HepG2 (cell line): ENCODE data around the gene CEBPB. TPM values are rescaled to one million over a fixed set of nuclear protein-coding genes. Genes with fewer than 3 reads are reported as not detected.
A peak's percentile ranks its signal among the peaks of the same experiment; 100 is the strongest.

Experiments
- AGO1 ChIP-seq: fragments of 200-400 bp; formaldehyde crosslinking; IDR thresholded peaks from 2 replicates; pipeline ENCODE4 v1.6.1; 2017; ENCODE audit warnings: mild to moderate bottlenecking, low read depth, low read length, moderate library complexity; ENCODE audit not compliant: poor library complexity, severe bottlenecking
- ARNTL ChIP-seq: sonication (generic); formaldehyde crosslinking; IDR thresholded peaks from 2 replicates; pipeline ENCODE4 v1.4.0; 2020; ENCODE audit warnings: mild to moderate bottlenecking, missing genetic modification reagents
- CC2D1A ChIP-seq: sonication (generic); formaldehyde crosslinking; IDR thresholded peaks from 2 replicates; pipeline ENCODE4 v1.8.1; 2023; ENCODE audit warnings: mild to moderate bottlenecking, missing genetic modification reagents
- PAX8 ChIP-seq: sonication (generic); formaldehyde crosslinking; IDR thresholded peaks from 2 replicates; pipeline ENCODE4 v1.8.0; 2022; ENCODE audit warnings: mild to moderate bottlenecking, missing genetic modification reagents, borderline replicate concordance
- POLR2AphosphoS5 ChIP-seq: IDR thresholded peaks from 2 replicates; pipeline ENCODE4 v1.6.1; 2012; ENCODE audit warnings: low read depth, low read length
- SSRP1 ChIP-seq: IDR thresholded peaks from 2 replicates; pipeline ENCODE4 v1.6.1; 2016; ENCODE audit warnings: control low read depth
- THAP11 ChIP-seq: IDR thresholded peaks from 2 replicates; pipeline ENCODE4 v1.6.1; 2016; ENCODE audit warnings: missing biosample characterization, missing genetic modification reagents
- THYN1 ChIP-seq: sonication (generic); formaldehyde crosslinking; IDR thresholded peaks from 2 replicates; pipeline ENCODE4 v1.8.1; 2023; ENCODE audit warnings: low read depth, mild to moderate bottlenecking, moderate library complexity, missing genetic modification reagents, borderline replicate concordance
- ZNF326 ChIP-seq: sonication (generic); formaldehyde crosslinking; IDR thresholded peaks from 2 replicates; pipeline ENCODE4 v1.4.0; 2020; ENCODE audit warnings: missing genetic modification reagents, borderline replicate concordance
- ZNF343 ChIP-seq: sonication (generic); formaldehyde crosslinking; IDR thresholded peaks from 2 replicates; pipeline ENCODE4 v1.4.0; 2020; ENCODE audit warnings: mild to moderate bottlenecking, missing genetic modification reagents
- ZNF768 ChIP-seq: sonication (generic); formaldehyde crosslinking; IDR thresholded peaks from 2 replicates; pipeline ENCODE4 v1.4.0; 2020; ENCODE audit warnings: missing genetic modification reagents
- polyA plus RNA-seq, 8 experiments: library from polyadenylated mRNA; depleted of rRNA in 3 of 8; stranded (reverse) in 7 of 8; unstranded in 1 of 8; fragments of >200 nt; fragmentation: Illumina TruSeq in 4 of 8; extraction: Trizol in 4 of 8; gene quantifications; 2 replicates each; pipeline versions ENCODE4 v1.2.1 to v1.2.3, GENCODE V29; 2011 to 2016; ENCODE audit warnings: low read depth in 4 of 8, missing spikeins in 1 of 8, mixed read lengths in 1 of 8; ENCODE audit not compliant: insufficient read depth in 1 of 8
- total RNA-seq, 5 experiments: library from RNA; depleted of rRNA; stranded (reverse); fragments of >200 nt; fragmentation: Illumina TruSeq; extraction: Trizol; gene quantifications; 2 replicates each; pipeline ENCODE4 v1.2.3, GENCODE V29; 2016; ENCODE audit warnings: low read depth in 1 of 5
- TF ChIP-seq, protein P1 (sequence below): sonication (generic); formaldehyde crosslinking; IDR thresholded peaks from 2 replicates; pipeline ENCODE4 v1.4.0; 2020; ENCODE audit warnings: mild to moderate bottlenecking, missing genetic modification reagents, borderline replicate concordance
- TF ChIP-seq, protein P2 (sequence below): sonication (generic); formaldehyde crosslinking; IDR thresholded peaks from 2 replicates; pipeline ENCODE4 v1.5.1; 2020; ENCODE audit warnings: missing genetic modification reagents, mild to moderate bottlenecking, borderline replicate concordance
- TF ChIP-seq, protein P3 (sequence below): sonication (generic); formaldehyde crosslinking; IDR thresholded peaks from 2 replicates; pipeline ENCODE4 v1.4.0; 2020; ENCODE audit warnings: mild to moderate bottlenecking, missing genetic modification reagents
- TF ChIP-seq, protein P4 (sequence below): IDR thresholded peaks from 2 replicates; pipeline ENCODE4 v1.6.1; 2016
- TF ChIP-seq, protein P5 (sequence below): sonication (generic); formaldehyde crosslinking; IDR thresholded peaks from 2 replicates; pipeline ENCODE4 v1.9.0; 2021; ENCODE audit warnings: mild to moderate bottlenecking, missing genetic modification reagents

The CEBPB gene
- total and polyA plus RNA-seq, 2 of the 13 experiments (the other 11 are each of a cell fraction or from before 2014, with no cell fraction given) = 18.5 to 28.2 TPM

DNA sequence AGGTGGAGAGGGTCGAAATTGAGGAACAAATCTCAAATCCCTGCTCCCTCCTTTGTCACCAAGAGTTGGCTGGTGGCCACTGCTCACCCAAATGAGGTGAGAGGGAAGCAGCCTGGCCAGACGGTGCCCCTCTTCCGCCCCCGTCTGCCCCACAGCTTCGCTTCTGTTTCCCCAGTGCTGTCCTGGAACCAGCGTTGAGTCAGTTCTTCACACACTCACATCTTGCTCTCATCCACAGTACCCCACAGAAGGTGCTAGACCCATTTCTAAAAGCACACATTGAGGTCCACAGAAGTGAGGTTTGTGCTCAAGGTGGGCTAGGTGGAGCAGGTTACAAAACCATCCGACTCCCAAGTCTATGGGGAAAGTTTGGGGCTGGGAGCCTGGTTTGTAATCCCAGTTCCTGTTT lies 3.8 kb downstream of the CEBPB start (continued):
- TF ChIP-seq, protein P1, sequence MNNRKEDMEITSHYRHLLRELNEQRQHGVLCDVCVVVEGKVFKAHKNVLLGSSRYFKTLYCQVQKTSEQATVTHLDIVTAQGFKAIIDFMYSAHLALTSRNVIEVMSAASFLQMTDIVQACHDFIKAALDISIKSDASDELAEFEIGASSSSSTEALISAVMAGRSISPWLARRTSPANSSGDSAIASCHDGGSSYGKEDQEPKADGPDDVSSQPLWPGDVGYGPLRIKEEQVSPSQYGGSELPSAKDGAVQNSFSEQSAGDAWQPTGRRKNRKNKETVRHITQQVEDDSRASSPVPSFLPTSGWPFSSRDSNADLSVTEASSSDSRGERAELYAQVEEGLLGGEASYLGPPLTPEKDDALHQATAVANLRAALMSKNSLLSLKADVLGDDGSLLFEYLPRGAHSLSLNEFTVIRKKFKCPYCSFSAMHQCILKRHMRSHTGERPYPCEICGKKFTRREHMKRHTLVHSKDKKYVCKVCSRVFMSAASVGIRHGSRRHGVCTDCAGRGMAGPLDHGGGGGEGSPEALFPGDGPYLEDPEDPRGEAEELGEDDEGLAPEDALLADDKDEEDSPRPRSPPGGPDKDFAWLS (CRISPR knock-in tag) = 0 out of 2 replicates have a peak, but pooled peaks have one; percentile 10
- 0 out of 2 replicates have a peak, but pooled peaks have one; percentile 8 for TF ChIP-seq THAP11 (CRISPR knock-in tag)
- TF ChIP-seq SSRP1 = peak; percentile 95
- TF ChIP-seq, protein P2, sequence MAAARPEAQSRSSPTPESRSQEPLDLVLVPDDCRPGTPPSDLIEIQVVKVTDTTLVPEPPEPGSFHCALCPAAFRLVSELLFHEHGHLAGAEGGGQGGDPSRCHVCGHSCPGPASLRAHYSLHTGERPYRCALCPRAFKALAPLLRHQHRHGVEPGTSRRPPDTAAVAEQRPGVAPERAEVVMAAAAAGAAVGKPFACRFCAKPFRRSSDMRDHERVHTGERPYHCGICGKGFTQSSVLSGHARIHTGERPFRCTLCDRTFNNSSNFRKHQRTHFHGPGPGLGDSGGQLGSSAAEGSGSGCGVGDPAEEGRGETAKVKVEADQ (CRISPR knock-in tag) = 0 out of 2 replicates have a peak, but pooled peaks have one; percentile 34
- TF ChIP-seq, protein P3, sequence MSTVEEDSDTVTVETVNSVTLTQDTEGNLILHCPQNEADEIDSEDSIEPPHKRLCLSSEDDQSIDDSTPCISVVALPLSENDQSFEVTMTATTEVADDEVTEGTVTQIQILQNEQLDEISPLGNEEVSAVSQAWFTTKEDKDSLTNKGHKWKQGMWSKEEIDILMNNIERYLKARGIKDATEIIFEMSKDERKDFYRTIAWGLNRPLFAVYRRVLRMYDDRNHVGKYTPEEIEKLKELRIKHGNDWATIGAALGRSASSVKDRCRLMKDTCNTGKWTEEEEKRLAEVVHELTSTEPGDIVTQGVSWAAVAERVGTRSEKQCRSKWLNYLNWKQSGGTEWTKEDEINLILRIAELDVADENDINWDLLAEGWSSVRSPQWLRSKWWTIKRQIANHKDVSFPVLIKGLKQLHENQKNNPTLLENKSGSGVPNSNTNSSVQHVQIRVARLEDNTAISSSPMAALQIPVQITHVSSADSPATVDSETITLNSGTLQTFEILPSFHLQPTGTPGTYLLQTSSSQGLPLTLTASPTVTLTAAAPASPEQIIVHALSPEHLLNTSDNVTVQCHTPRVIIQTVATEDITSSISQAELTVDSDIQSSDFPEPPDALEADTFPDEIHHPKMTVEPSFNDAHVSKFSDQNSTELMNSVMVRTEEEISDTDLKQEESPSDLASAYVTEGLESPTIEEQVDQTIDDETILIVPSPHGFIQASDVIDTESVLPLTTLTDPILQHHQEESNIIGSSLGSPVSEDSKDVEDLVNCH (CRISPR knock-in tag) = no peak
- TF ChIP-seq AGO1 = peak; percentile 45
- peak; percentile 53 for TF ChIP-seq POLR2AphosphoS5
- peak; percentile 45; the same call in 1 of the 2 replicates for TF ChIP-seq ZNF768 (CRISPR knock-in tag)
- TF ChIP-seq, protein P4, sequence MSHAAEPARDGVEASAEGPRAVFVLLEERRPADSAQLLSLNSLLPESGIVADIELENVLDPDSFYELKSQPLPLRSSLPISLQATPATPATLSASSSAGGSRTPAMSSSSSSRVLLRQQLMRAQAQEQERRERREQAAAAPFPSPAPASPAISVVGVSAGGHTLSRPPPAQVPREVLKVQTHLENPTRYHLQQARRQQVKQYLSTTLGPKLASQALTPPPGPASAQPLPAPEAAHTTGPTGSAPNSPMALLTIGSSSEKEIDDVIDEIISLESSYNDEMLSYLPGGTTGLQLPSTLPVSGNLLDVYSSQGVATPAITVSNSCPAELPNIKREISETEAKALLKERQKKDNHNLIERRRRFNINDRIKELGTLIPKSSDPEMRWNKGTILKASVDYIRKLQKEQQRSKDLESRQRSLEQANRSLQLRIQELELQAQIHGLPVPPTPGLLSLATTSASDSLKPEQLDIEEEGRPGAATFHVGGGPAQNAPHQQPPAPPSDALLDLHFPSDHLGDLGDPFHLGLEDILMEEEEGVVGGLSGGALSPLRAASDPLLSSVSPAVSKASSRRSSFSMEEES (CRISPR knock-in tag) = no peak
- TF ChIP-seq THYN1 (CRISPR knock-in tag) = no peak
- no peak for TF ChIP-seq PAX8
- TF ChIP-seq ZNF343 (CRISPR knock-in tag) = no peak
- no peak for TF ChIP-seq CC2D1A
- TF ChIP-seq, protein P5, sequence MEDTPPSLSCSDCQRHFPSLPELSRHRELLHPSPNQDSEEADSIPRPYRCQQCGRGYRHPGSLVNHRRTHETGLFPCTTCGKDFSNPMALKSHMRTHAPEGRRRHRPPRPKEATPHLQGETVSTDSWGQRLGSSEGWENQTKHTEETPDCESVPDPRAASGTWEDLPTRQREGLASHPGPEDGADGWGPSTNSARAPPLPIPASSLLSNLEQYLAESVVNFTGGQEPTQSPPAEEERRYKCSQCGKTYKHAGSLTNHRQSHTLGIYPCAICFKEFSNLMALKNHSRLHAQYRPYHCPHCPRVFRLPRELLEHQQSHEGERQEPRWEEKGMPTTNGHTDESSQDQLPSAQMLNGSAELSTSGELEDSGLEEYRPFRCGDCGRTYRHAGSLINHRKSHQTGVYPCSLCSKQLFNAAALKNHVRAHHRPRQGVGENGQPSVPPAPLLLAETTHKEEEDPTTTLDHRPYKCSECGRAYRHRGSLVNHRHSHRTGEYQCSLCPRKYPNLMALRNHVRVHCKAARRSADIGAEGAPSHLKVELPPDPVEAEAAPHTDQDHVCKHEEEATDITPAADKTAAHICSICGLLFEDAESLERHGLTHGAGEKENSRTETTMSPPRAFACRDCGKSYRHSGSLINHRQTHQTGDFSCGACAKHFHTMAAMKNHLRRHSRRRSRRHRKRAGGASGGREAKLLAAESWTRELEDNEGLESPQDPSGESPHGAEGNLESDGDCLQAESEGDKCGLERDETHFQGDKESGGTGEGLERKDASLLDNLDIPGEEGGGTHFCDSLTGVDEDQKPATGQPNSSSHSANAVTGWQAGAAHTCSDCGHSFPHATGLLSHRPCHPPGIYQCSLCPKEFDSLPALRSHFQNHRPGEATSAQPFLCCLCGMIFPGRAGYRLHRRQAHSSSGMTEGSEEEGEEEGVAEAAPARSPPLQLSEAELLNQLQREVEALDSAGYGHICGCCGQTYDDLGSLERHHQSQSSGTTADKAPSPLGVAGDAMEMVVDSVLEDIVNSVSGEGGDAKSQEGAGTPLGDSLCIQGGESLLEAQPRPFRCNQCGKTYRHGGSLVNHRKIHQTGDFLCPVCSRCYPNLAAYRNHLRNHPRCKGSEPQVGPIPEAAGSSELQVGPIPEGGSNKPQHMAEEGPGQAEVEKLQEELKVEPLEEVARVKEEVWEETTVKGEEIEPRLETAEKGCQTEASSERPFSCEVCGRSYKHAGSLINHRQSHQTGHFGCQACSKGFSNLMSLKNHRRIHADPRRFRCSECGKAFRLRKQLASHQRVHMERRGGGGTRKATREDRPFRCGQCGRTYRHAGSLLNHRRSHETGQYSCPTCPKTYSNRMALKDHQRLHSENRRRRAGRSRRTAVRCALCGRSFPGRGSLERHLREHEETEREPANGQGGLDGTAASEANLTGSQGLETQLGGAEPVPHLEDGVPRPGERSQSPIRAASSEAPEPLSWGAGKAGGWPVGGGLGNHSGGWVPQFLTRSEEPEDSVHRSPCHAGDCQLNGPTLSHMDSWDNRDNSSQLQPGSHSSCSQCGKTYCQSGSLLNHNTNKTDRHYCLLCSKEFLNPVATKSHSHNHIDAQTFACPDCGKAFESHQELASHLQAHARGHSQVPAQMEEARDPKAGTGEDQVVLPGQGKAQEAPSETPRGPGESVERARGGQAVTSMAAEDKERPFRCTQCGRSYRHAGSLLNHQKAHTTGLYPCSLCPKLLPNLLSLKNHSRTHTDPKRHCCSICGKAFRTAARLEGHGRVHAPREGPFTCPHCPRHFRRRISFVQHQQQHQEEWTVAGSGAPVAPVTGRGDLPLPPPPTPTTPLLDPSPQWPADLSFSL (CRISPR knock-in tag) = no peak
- no peak for TF ChIP-seq ARNTL
- TF ChIP-seq ZNF326 (CRISPR knock-in tag) = peak; percentile 80; the same call in 1 of the 2 replicates
